Left lobe of liver (tissue), 2 donors: ENCODE data around the gene TOMM20. TPM values are rescaled to one million over a fixed set of nuclear protein-coding genes. Genes with fewer than 3 reads are reported as not detected.
A peak's percentile ranks its signal among the peaks of the same experiment; 100 is the strongest.

Experiments
- ATAC-seq: fragments of 200-7000 bp; cut with Tn5 transposase; one replicate; pipeline ENCODE4 v1.9.1; 2020; ENCODE audit warnings: mild to moderate bottlenecking, moderate library complexity
- DNase-seq: peaks from one replicate; pipeline ENCODE4 v3.0.0-alpha.2; 2020; ENCODE audit warnings: low spot score
- total RNA-seq: library from RNA; stranded (reverse); gene quantifications from one replicate; pipeline ENCODE4 v1.2.1, GENCODE V29; 2021
- donor health status: DM: no; HTN: no; CAD: no; lungs with moderate emphysema.
- donor health status: DM: no; HTN: yes; CAD: no.

Gene TOMM20
- total RNA-seq, 1 donor from 2014 or later: 48.7 TPM

- ATAC-seq (peak; percentile 66), DNase-seq (no peak)
Measured at GRCh38 chr1:235136111-235136510, 7.5 kb upstream of the TOMM20 start.

DNA sequence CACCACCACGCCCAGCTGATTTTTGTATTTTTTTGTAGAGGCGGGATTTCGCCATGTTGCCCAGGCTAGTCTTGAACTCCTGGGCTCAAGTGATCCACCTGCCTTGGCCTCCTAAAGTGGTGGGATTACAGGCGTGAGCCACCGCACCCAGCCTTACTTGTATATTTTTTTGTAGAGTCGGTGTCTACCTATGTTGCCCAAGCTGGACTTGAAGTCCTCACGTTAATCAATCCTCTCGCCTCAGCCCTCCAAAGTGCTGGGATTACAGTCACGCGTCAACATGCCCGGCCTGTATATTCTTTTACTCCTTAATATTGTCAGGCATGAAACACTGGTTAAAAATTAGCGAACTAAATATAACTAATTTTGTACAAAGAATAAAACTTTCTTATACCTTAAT lies 5.5 kb upstream of the TOMM20 start:
- DNase-seq (no peak), ATAC-seq (no peak)

GRCh38 chr1:235133086-235133485 lies 4.4 kb upstream of the TOMM20 start:
- DNase-seq (no peak), ATAC-seq (no peak)

DNA sequence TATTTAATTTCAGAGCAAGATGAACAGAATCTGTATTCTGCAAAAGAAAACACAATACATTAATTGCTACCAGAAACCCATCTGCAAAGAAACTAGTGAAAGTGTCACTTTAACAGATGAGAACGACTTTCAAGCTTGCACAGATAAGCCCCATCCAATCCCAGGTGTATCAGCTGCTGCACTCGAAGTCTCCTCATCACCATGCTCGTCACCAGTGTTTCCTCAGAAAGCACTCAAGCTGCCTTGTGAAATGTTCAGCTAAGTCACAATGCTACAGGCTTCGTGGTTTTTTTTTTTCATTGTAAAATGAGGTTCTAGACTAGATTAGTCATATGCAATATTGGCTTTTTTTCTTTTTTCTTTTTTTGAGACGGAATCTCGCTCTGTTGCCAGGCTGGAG lies 3.3 kb upstream of the TOMM20 start:
- DNase-seq: no peak
- ATAC-seq: no peak

GRCh38 chr1:235130766-235131270 lies 2.2 kb upstream of the TOMM20 start:
- ATAC-seq: no peak
- DNase-seq: no peak

- DNase-seq (no peak), ATAC-seq (no peak)
Measured at GRCh38 chr1:235129774-235130570, 1.3 kb upstream of the TOMM20 start.

DNA sequence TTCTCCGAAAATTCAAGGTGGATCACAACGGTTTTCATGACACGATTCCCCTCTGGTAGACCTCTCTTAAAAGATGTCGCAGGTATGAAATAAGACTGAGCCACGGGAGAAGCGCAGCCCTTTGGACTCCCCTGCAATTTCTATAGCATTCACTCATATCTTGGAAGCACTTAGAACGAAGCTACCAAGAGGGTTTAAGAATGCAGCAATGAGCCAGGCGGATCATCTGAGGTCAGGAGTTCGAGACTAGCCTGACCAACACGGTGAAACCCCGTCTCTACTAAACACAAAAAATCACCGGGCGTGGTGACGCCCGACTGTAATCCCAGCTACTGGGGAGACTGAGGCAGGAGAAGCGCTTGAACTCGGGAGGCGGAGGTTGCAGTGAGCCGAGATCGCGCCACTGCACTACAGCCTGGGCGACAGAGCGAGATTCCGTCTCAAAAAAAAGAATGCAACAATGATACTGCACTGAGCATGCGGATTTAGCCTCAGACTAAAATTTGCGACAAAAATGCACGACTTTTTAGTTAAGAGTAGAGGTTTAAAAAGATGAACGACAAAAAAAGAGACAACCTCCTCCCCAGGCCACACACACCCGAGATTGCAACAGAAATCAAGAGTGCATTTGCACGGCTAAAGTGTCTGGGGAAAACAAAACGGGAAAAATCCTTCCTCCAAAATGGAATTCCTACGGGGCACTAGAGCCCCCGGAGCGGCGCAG lies 743 bp downstream of the TOMM20 start:
- ATAC-seq (peak; percentile 4), DNase-seq (no peak)

DNA sequence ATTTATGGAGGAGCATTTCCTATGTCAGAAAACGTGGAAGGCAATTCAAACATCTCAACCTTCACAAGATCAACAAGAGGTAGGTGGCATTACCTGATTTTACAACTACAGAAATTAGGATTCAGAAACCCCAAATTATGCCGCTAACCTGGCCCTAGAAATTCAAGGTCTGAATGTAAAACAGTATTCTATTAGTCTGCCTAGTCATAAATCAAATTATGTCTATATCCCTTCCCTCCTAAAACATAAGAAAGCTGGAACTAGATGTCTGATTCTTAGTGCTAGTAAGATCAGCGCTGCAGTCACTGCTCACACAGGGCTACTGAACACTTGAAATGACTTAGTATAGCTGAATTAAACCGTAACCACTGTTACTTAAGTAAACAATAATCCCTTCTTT lies 1.4 kb downstream of the TOMM20 start:
- ATAC-seq (no peak), DNase-seq (no peak)

DNA sequence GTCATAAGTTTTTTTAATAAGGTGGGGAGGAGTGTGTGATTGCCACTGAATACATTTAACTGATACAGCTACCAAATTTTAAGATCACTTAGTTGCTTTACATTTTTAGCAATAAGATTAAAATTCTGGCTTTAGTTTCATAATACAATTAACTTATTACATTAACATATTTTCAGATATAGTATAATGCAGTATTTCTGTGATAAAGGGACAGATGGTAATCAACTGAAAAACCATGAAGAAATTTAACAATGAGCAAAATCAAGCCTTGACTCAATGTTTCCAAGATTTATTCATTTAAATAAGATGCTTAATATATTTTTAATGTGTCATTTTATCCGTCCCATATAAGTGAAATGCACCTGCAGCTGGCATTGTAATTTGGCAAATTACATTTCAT lies 4.0 kb downstream of the TOMM20 start:
- no peak for DNase-seq
- ATAC-seq: no peak

DNA sequence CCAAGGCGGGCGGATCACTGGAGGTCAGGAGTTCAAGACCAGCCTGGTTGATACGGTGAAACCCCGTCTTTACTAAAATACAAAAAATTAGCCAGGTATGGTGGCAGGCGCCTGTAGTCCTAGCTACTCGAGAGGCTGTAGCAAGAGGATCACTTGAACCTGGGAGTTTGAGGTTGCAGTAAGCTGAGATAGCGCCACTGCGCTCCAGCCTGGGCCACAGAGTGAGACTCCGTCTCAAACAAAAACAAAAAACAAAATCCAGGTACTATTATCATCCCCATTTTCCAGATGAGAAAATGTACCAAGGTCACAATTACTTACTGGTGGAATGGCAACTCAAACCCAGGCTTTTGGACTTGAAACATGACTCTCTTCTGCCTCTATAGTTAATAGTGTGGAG lies 4.5 kb downstream of the TOMM20 start:
- DNase-seq (no peak), ATAC-seq (no peak)

DNA sequence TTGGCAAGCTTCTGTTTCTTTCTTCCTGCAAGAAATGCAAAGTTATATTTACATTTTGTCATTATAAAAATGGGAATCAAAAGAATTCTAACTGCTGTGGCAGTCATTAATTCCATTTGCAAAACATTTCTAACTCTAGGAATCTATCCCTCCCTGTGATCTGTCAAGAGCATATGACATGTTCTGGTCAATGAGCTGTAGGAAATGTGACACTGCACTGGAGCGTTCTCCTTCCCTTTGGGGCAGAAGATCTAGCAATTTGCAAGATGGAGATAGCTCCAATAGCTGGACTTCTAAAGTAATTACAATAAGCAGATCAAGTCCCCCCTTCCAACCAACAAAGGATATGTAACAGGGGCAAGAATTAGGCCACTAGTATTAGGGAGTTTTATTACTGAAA lies 6.3 kb downstream of the TOMM20 start:
- ATAC-seq (no peak), DNase-seq (no peak)

- ATAC-seq: no peak
Measured at GRCh38 chr1:235113183-235113917, 15.3 kb downstream of the TOMM20 start.

GRCh38 chr1:235112297-235113182 lies 16.1 kb downstream of the TOMM20 start:
- ATAC-seq: peak; percentile 39
- DNase-seq: no peak

More at GRCh38 chr1:235113183-235113917, 15.3 kb downstream of the TOMM20 start:
- DNase-seq: no peak

DNA sequence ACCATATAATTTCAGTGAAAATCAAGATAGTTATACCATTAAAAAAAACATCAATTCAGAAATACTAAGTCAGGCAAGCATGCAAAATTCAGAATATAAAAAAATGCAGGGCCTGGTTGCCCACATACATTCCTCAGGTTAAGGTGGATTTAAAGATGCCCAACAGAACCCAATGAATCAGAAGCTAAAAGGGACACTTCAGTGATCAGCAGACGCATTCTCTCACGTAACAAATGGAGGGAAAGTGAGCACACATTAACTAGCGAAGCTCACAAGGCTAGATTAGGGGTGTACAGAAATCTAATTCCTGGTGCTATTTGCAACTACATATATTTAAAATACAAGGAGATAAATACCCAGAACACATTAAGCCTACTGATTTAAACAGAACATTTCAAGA lies 17.5 kb downstream of the TOMM20 start:
- DNase-seq (no peak), ATAC-seq (no peak)

GRCh38 chr1:235108876-235109275 lies 19.8 kb downstream of the TOMM20 start:
- ATAC-seq (no peak), DNase-seq (no peak)

GRCh38 chr1:235108185-235108593 lies 20.4 kb downstream of the TOMM20 start:
- no peak for ATAC-seq
- no peak for DNase-seq

DNA sequence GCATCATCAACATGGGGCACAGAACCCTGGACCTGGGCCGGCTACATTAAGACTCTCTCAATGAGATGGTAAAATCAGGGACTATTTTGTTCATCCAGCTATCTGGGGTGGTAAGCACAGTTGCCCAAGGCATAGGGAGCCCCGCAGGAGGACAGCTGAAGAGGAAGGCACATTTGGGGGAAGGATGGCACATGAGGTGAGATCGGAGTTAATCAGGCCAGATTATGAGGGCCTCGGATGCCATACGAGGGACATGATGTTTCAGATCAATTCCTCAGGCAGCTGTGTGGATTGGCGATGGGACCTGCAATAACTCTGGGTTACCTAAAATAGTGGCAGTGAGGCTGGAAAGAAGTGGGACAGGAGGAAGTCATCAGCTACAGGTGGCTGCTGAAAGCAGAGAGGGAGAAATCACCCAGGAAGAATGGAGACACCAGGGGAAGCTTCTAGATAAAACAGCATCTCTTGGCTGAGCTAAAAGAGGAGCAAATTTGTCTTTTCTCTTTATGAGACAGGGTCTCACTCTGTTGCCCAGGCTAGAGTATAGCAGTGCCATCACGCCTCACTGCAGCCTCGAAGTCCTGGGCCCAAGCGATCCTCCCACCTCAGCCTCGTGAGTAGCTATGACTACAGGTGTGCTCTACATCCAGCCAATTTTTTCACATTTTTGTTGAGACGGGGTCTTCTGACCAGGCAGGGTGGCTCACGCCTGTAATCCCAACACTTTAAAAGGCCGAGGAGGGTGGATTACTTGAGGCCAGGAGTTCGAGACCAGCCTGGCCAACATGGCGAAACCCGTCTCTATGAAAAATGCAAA lies 21.1 kb downstream of the TOMM20 start:
- DNase-seq (no peak), ATAC-seq (no peak)

GRCh38 chr1:235106457-235106856 lies 22.2 kb downstream of the TOMM20 start:
- DNase-seq (no peak), ATAC-seq (no peak)
